Ovary (tissue), 3 donors: ENCODE results near the gene AIG1.

Source experiments
- EP300 ChIP-seq: sonication (generic); formaldehyde crosslinking; IDR thresholded peaks from one replicate; pipeline ENCODE4 v1.6.1; 2017; ENCODE audit warnings: antibody characterized with exemption
- TF ChIP-seq, protein P1 (sequence below), 3 donors: fragments of 450-650 bp in 2 of 3; fragments of 200-600 bp in 1 of 3; IDR thresholded peaks; one replicate each; pipeline versions ENCODE4 v1.5.1 to v1.8.0; 2016 to 2022; ENCODE audit warnings: antibody characterized with exemption in 3 of 3, mild to moderate bottlenecking in 1 of 3
- donor health status: DM: no; HTN: no; CAD: no.

- TF ChIP-seq, protein P1, sequence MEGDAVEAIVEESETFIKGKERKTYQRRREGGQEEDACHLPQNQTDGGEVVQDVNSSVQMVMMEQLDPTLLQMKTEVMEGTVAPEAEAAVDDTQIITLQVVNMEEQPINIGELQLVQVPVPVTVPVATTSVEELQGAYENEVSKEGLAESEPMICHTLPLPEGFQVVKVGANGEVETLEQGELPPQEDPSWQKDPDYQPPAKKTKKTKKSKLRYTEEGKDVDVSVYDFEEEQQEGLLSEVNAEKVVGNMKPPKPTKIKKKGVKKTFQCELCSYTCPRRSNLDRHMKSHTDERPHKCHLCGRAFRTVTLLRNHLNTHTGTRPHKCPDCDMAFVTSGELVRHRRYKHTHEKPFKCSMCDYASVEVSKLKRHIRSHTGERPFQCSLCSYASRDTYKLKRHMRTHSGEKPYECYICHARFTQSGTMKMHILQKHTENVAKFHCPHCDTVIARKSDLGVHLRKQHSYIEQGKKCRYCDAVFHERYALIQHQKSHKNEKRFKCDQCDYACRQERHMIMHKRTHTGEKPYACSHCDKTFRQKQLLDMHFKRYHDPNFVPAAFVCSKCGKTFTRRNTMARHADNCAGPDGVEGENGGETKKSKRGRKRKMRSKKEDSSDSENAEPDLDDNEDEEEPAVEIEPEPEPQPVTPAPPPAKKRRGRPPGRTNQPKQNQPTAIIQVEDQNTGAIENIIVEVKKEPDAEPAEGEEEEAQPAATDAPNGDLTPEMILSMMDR (IDR thresholded peaks at IDR 0.05) = no peak
- TF ChIP-seq EP300 = no peak
Observed at GRCh38 chr6:143234734-143235133, 174.0 kb downstream of the AIG1 start.
